Measurements from ENCODE around the gene CTNNA3.

CTNNA3 gene

DNA sequence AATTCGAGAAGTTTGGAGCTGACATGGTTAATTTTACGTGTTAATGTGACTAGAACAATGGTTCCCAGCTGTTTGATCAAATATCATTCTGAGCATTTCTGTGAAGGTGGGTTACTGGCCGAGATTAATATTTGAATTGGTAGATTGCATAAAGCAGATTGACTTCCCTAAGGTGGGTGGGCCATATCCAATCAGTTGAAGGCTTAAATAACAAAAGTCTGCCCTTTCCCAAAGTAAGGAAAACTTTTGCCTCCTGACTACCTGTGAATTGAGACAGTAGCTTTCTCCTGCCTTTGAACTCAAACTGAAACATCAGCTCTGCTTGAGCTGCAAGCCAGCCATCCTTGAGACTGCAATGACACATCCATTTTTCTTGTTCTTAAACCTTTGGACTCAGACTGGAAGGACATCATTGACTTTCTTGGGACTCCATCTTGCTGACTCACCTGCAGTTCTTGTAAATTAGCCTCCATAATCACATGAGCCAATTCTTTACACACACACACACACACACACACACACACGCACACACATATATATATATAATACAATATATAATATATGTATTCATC, 833.2 kb downstream of the CTNNA3 start:
- H3K9me2 ChIP-seq (replicated peaks; ENCODE audit: low read depth, low read length) = no peaks in the 10 kb centered on the region
- H3K9me3 ChIP-seq (ENCODE audit: insufficient read depth, low read depth, low read length) = no peaks in the 10 kb centered on the region
- H3K36me3 ChIP-seq (ENCODE audit: insufficient read depth, low read length) = no peaks in the 10 kb centered on the region
- no peak for TF ChIP-seq EZH2phosphoT487 (IDR thresholded peaks at IDR 0.05; ENCODE audit: borderline replicate concordance)
- TF ChIP-seq, protein P1, sequence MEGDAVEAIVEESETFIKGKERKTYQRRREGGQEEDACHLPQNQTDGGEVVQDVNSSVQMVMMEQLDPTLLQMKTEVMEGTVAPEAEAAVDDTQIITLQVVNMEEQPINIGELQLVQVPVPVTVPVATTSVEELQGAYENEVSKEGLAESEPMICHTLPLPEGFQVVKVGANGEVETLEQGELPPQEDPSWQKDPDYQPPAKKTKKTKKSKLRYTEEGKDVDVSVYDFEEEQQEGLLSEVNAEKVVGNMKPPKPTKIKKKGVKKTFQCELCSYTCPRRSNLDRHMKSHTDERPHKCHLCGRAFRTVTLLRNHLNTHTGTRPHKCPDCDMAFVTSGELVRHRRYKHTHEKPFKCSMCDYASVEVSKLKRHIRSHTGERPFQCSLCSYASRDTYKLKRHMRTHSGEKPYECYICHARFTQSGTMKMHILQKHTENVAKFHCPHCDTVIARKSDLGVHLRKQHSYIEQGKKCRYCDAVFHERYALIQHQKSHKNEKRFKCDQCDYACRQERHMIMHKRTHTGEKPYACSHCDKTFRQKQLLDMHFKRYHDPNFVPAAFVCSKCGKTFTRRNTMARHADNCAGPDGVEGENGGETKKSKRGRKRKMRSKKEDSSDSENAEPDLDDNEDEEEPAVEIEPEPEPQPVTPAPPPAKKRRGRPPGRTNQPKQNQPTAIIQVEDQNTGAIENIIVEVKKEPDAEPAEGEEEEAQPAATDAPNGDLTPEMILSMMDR (conservative IDR thresholded peaks at IDR 0.05; ENCODE audit: low read length) = no peak
- no peaks in the 10 kb centered on the region for H3K27me3 ChIP-seq (ENCODE audit: insufficient read depth, low read length, poor library complexity, severe bottlenecking)
- no peaks in the 10 kb centered on the region for H3K4me1 ChIP-seq (ENCODE audit: insufficient read depth, low read length, poor library complexity, severe bottlenecking)
- no peak overlapping the region for H3K4me3 ChIP-seq (ENCODE audit: low read length, poor library complexity, severe bottlenecking)
- H4K20me1 ChIP-seq (ENCODE audit: insufficient read depth, low read length, poor library complexity, severe bottlenecking) = no peaks in the 10 kb centered on the region
- H3F3A ChIP-seq (ENCODE audit: low read depth) = no peaks in the 10 kb centered on the region
- H3K79me2 ChIP-seq (ENCODE audit: insufficient read depth, low read length) = no peaks in the 10 kb centered on the region
- no peak overlapping the region for H2AFZ ChIP-seq (ENCODE audit: low read length)
- H3K9ac ChIP-seq (ENCODE audit: low read depth, low read length, poor library complexity, severe bottlenecking) = no peak overlapping the region
- H3K4me2 ChIP-seq (ENCODE audit: low read depth, low read length, poor library complexity, severe bottlenecking) = no peak overlapping the region

DNA sequence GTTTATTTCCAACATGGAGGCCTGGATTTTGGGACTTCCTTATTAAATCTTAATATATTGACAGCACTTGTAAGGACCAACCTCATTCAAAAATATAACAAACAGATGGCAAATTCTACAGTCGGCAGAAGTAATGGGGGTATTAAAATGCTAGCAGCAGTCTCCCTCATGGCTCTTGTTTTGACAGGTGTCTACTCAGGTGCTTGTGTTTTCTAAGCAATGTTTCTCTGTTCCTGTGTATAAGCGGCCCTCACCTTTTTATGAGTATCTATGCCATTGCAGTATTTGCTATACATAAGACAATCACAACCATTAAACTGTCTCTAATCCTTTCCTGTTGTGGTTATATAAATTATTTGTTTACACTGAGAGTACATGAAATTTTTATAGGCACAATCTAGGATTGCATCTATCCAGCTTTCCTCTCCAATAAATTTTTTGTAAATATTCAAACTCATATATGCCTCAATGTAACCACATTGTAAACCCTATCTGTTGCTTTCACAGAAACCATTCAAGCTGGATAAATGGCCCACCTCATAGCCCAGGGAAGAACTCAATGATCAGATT, 835.5 kb downstream of the CTNNA3 start:
- Histone ChIP-seq H3K4me2 (ENCODE audit: low read depth, low read length, poor library complexity, severe bottlenecking) (no peak overlapping the region), H4K20me1 (ENCODE audit: insufficient read depth, low read length, poor library complexity, severe bottlenecking) (no peaks in the 10 kb centered on the region), H3K9me3 (ENCODE audit: insufficient read depth, low read depth, low read length) (no peaks in the 10 kb centered on the region), H3K36me3 (ENCODE audit: insufficient read depth, low read length) (no peaks in the 10 kb centered on the region), H3K79me2 (ENCODE audit: insufficient read depth, low read length) (no peaks in the 10 kb centered on the region), H3F3A (ENCODE audit: low read depth) (no peaks in the 10 kb centered on the region), H3K9me2 (replicated peaks; ENCODE audit: low read depth, low read length) (no peaks in the 10 kb centered on the region), H3K4me3 (ENCODE audit: low read length, poor library complexity, severe bottlenecking) (no peak overlapping the region), H3K27me3 (ENCODE audit: insufficient read depth, low read length, poor library complexity, severe bottlenecking) (no peaks in the 10 kb centered on the region), H2AFZ (ENCODE audit: low read length) (no peak overlapping the region), H3K9ac (ENCODE audit: low read depth, low read length, poor library complexity, severe bottlenecking) (no peak overlapping the region), H3K4me1 (ENCODE audit: insufficient read depth, low read length, poor library complexity, severe bottlenecking) (no peaks in the 10 kb centered on the region)
- TF ChIP-seq EZH2phosphoT487 (IDR thresholded peaks at IDR 0.05; ENCODE audit: borderline replicate concordance) = no peak
- TF ChIP-seq, protein P1 (conservative IDR thresholded peaks at IDR 0.05; ENCODE audit: low read length) = no peak

DNA sequence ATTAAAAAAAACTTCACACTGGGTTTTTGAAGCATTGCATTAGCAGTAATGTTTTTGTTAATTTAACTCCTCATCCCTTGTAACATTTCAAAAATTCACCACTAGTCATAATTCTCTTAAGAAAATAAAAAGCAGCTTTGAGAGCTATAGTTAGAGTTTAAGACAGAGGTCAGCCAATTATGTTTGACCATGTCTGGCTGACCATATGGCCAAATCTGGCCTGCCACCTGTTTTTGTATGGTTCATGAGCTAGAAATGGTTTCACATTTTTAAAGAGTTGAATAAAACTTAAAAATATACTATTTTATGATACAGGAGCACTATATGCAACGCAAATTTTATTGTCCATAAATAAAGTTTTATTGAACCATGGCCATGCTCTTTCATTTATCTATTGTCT, 843.2 kb downstream of the CTNNA3 start:
- no peaks in the 10 kb centered on the region for H3K4me1 ChIP-seq (ENCODE audit: insufficient read depth, low read length, poor library complexity, severe bottlenecking)
- H3K9me3 ChIP-seq (ENCODE audit: insufficient read depth, low read depth, low read length) = no peaks in the 10 kb centered on the region
- H3K9ac ChIP-seq (ENCODE audit: low read depth, low read length, poor library complexity, severe bottlenecking) = no peak overlapping the region
- H2AFZ ChIP-seq (ENCODE audit: low read length) = no peak overlapping the region
- no peaks in the 10 kb centered on the region for H4K20me1 ChIP-seq (ENCODE audit: insufficient read depth, low read length, poor library complexity, severe bottlenecking)
- no peaks in the 10 kb centered on the region for H3F3A ChIP-seq (ENCODE audit: low read depth)
- H3K36me3 ChIP-seq (ENCODE audit: insufficient read depth, low read length) = no peaks in the 10 kb centered on the region
- no peaks in the 10 kb centered on the region for H3K27me3 ChIP-seq (ENCODE audit: insufficient read depth, low read length, poor library complexity, severe bottlenecking)
- H3K4me3 ChIP-seq (ENCODE audit: low read length, poor library complexity, severe bottlenecking) = no peak overlapping the region
- TF ChIP-seq, protein P1 (conservative IDR thresholded peaks at IDR 0.05; ENCODE audit: low read length) = no peak
- TF ChIP-seq EZH2phosphoT487 (IDR thresholded peaks at IDR 0.05; ENCODE audit: borderline replicate concordance) = no peak
- no peaks in the 10 kb centered on the region for H3K9me2 ChIP-seq (replicated peaks; ENCODE audit: low read depth, low read length)
- no peaks in the 10 kb centered on the region for H3K79me2 ChIP-seq (ENCODE audit: insufficient read depth, low read length)
- no peak overlapping the region for H3K4me2 ChIP-seq (ENCODE audit: low read depth, low read length, poor library complexity, severe bottlenecking)
